ENCODE measurements around the gene RNF186. TPM values are rescaled to one million over a fixed set of nuclear protein-coding genes. Genes with fewer than 3 reads are reported as not detected.
"Not testable (repeated sequence)": the region's sequence is repeated elsewhere in the genome, so short reads cannot be mapped to it uniquely, and the experiment has no call there.

RNF186 gene
- total and polyA plus RNA-seq, 2 of the 13 experiments (the other 11 are each of a cell fraction or from before 2014, with no cell fraction given) = 0.07 to 0.20 TPM

DNA sequence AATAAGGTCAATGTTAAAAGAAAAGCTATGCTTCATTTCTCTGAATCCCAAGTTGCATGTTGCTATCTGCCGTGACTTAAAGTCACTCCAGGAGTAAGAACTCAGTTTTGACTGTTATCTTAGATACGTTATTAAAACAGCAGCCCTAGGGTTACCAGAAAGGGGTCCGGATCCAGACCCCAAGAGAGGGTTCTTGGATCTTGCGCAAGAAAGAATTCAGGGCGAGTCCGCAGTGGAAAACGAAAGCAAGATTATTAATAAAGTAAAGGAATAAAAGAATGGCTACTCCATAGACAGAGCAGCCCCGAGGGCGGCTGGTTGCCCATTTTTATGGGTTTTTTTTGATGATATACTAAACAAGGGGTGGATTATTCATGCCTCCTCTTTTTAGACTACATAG is 32.3 kb upstream of the RNF186 start:
- not testable (repeated sequence) for H3K4me3 ChIP-seq (replicated peaks in 1 of 3; ENCODE audit: insufficient read depth in 1 of 3, low read depth in 2 of 3, low read length in 3 of 3)
- whole genome bisulfite sequencing (ENCODE audit: low lambda C conversion rate) = 49% methylated on average over 9 of the region's 9 CpGs

DNA sequence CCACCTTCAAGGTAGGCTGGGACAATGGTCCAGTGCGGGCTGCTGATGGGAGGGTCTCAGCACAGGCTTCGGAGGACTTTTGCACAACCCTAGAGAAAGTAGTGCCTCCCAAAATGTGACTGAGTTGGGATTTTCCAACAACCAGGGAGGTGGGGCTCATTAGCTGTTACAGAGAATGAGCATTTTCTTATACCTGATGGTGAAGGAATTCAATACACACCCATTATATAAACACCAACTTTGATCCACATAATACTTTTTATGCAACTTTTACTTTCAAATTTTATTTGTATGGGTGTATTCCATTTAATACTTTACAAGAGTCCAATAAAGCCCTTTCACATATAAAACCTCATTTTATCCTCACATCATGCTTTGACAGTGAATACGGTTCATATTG is 31.3 kb upstream of the RNF186 start:
- ChIA-PET CTCF (ENCODE audit: low intra/inter-chr PET ratio, low total read pairs) (no interaction called here), POLR2A (no interaction called here)
- Histone ChIP-seq H4K20me1 (ENCODE audit: insufficient read depth, low read length) (no peaks in the 10 kb centered on the region), H3K79me2 (ENCODE audit: insufficient read depth, low read length) (no peaks in the 10 kb centered on the region), H3K9ac (ENCODE audit: insufficient read depth, low read depth, low read length) (no peak overlapping the region), H3K4me1 (ENCODE audit: insufficient read depth, low read length) (no peaks in the 10 kb centered on the region; the same call in 1 of the 2 replicates), H3K27ac (ENCODE audit: extremely low read length, insufficient read depth, low read length) (no peak overlapping the region), H3K9me3 (ENCODE audit: low read length) (no peaks in the 10 kb centered on the region), H3K4me3 (replicated peaks in 1 of 3; ENCODE audit: insufficient read depth in 1 of 3, low read depth in 2 of 3, low read length in 3 of 3) (no peak overlapping the region), H2AFZ (ENCODE audit: low read length) (no peak overlapping the region), H3K4me2 (ENCODE audit: low read depth, low read length) (no peak overlapping the region), H3K27me3 (ENCODE audit: control insufficient read depth in 1 of 2, insufficient read depth in 2 of 2, low read length in 2 of 2) (peaks cover 1 to 7% of the 10 kb centered on the region in 2 experiments; a peak in 3 of 5 replicates), H3K36me3 (replicated peaks in 1 of 2; ENCODE audit: control insufficient read depth in 1 of 2, insufficient read depth in 2 of 2, low read length in 2 of 2) (no peaks in the 10 kb centered on the region)
- no peak for DNase-seq (ENCODE audit: low spot score)
- 46% methylated on average over 1 of the region's 3 CpGs for WGBS (ENCODE audit: low lambda C conversion rate)
- no TSS peak for BruUV-seq (replicated peaks)
- in situ Hi-C loops (cut with HindIII; ENCODE audit: extremely low pct_ligation_motif_present, low pct_unique_long_range_greater_than_20kb) = no loop called here
- FAIRE-seq = no peak
- no peak for ATAC-seq
- intact Hi-C loops (cut with micrococcal nuclease; ENCODE audit: unreplicated experiment) = no loop called here
- no peak for TF ChIP-seq BRD4 (CRISPR knock-in tag; IDR thresholded peaks at IDR 0.05)
- no peak for TF ChIP-seq NCOA2 (CRISPR knock-in tag; IDR thresholded peaks at IDR 0.05)
- no peak for TF ChIP-seq ZSCAN31 (CRISPR knock-in tag; IDR thresholded peaks at IDR 0.05; ENCODE audit: low read depth)
- TF ChIP-seq, protein P1, sequence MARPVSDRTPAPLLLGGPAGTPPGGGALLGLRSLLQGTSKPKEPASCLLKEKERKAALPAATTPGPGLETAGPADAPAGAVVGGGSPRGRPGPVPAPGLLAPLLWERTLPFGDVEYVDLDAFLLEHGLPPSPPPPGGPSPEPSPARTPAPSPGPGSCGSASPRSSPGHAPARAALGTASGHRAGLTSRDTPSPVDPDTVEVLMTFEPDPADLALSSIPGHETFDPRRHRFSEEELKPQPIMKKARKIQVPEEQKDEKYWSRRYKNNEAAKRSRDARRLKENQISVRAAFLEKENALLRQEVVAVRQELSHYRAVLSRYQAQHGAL (CRISPR knock-in tag; IDR thresholded peaks at IDR 0.05; ENCODE audit: not compliant biosample characterization) = no peak
- TF ChIP-seq, protein P2, sequence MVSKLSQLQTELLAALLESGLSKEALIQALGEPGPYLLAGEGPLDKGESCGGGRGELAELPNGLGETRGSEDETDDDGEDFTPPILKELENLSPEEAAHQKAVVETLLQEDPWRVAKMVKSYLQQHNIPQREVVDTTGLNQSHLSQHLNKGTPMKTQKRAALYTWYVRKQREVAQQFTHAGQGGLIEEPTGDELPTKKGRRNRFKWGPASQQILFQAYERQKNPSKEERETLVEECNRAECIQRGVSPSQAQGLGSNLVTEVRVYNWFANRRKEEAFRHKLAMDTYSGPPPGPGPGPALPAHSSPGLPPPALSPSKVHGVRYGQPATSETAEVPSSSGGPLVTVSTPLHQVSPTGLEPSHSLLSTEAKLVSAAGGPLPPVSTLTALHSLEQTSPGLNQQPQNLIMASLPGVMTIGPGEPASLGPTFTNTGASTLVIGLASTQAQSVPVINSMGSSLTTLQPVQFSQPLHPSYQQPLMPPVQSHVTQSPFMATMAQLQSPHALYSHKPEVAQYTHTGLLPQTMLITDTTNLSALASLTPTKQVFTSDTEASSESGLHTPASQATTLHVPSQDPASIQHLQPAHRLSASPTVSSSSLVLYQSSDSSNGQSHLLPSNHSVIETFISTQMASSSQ (IDR thresholded peaks at IDR 0.05; ENCODE audit: low read depth) = no peak
- TF ChIP-seq, protein P2 (CRISPR knock-in tag; IDR thresholded peaks at IDR 0.05; ENCODE audit: borderline replicate concordance) = no peak
- TF ChIP-seq, protein P3, sequence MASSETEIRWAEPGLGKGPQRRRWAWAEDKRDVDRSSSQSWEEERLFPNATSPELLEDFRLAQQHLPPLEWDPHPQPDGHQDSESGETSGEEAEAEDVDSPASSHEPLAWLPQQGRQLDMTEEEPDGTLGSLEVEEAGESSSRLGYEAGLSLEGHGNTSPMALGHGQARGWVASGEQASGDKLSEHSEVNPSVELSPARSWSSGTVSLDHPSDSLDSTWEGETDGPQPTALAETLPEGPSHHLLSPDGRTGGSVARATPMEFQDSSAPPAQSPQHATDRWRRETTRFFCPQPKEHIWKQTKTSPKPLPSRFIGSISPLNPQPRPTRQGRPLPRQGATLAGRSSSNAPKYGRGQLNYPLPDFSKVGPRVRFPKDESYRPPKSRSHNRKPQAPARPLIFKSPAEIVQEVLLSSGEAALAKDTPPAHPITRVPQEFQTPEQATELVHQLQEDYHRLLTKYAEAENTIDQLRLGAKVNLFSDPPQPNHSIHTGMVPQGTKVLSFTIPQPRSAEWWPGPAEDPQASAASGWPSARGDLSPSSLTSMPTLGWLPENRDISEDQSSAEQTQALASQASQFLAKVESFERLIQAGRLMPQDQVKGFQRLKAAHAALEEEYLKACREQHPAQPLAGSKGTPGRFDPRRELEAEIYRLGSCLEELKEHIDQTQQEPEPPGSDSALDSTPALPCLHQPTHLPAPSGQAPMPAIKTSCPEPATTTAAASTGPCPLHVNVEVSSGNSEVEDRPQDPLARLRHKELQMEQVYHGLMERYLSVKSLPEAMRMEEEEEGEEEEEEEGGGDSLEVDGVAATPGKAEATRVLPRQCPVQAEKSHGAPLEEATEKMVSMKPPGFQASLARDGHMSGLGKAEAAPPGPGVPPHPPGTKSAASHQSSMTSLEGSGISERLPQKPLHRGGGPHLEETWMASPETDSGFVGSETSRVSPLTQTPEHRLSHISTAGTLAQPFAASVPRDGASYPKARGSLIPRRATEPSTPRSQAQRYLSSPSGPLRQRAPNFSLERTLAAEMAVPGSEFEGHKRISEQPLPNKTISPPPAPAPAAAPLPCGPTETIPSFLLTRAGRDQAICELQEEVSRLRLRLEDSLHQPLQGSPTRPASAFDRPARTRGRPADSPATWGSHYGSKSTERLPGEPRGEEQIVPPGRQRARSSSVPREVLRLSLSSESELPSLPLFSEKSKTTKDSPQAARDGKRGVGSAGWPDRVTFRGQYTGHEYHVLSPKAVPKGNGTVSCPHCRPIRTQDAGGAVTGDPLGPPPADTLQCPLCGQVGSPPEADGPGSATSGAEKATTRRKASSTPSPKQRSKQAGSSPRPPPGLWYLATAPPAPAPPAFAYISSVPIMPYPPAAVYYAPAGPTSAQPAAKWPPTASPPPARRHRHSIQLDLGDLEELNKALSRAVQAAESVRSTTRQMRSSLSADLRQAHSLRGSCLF (CRISPR knock-in tag; IDR thresholded peaks at IDR 0.05; ENCODE audit: borderline replicate concordance) = no peak

More for the DNA sequence above, 32.3 kb upstream of the RNF186 start:
- ATAC-seq; in situ Hi-C loops (cut with HindIII; ENCODE audit: extremely low pct_ligation_motif_present, low pct_unique_long_range_greater_than_20kb); H2AFZ ChIP-seq (ENCODE audit: low read length); H3K4me1 ChIP-seq (ENCODE audit: insufficient read depth, low read length); H3K9ac ChIP-seq (ENCODE audit: insufficient read depth, low read depth, low read length); CTCF ChIA-PET (ENCODE audit: low intra/inter-chr PET ratio, low total read pairs); DNase-seq (ENCODE audit: low spot score); intact Hi-C loops (cut with micrococcal nuclease; ENCODE audit: unreplicated experiment); H3K4me2 ChIP-seq (ENCODE audit: low read depth, low read length); H4K20me1 ChIP-seq (ENCODE audit: insufficient read depth, low read length); FAIRE-seq; H3K27ac ChIP-seq (ENCODE audit: extremely low read length, insufficient read depth, low read length); BruUV-seq (replicated peaks); POLR2A ChIA-PET; H3K9me3 ChIP-seq (ENCODE audit: low read length); H3K79me2 ChIP-seq (ENCODE audit: insufficient read depth, low read length); H3K36me3 ChIP-seq (replicated peaks in 1 of 2; ENCODE audit: control insufficient read depth in 1 of 2, insufficient read depth in 2 of 2, low read length in 2 of 2); H3K27me3 ChIP-seq (ENCODE audit: control insufficient read depth in 1 of 2, insufficient read depth in 2 of 2, low read length in 2 of 2): not testable (repeated sequence)

Measured in HepG2 (cell line).